H9 (cell line): ENCODE measurements around the gene IRF2BPL. TPM values are rescaled to one million over a fixed set of nuclear protein-coding genes. Genes with fewer than 3 reads are reported as not detected.

Experiments used
- DNase-seq: peaks from one replicate; pipeline ENCODE4 v3.0.0-alpha.2; 2017
- H2AFZ ChIP-seq: one replicate; pipeline ENCODE4 v1.6.1; 2013; ENCODE audit warnings: mild to moderate bottlenecking, low read length, control low read depth, moderate library complexity
- H2AK5ac ChIP-seq: 2 replicates; pipeline ENCODE4 v1.6.1; 2013; ENCODE audit warnings: low read length, control low read depth, mixed read lengths; ENCODE audit not compliant: insufficient read length
- H2BK120ac ChIP-seq: one replicate; pipeline ENCODE4 v1.6.1; 2013; ENCODE audit warnings: low read depth, mild to moderate bottlenecking, low read length, control low read depth, inconsistent platforms; ENCODE audit not compliant: poor library complexity, severe bottlenecking
- H2BK12ac ChIP-seq: 2 replicates; pipeline ENCODE4 v1.6.1; 2013; ENCODE audit warnings: low read length, control low read depth, mixed read lengths, low read depth; ENCODE audit not compliant: insufficient read length
- H2BK15ac ChIP-seq: 2 replicates; pipeline ENCODE4 v1.6.1; 2013; ENCODE audit warnings: low read depth, low read length, control low read depth
- H2BK20ac ChIP-seq: one replicate; pipeline ENCODE4 v1.6.1; 2013; ENCODE audit warnings: low read depth, mild to moderate bottlenecking, low read length, control low read depth, inconsistent platforms; ENCODE audit not compliant: poor library complexity, severe bottlenecking
- H2BK5ac ChIP-seq: 2 replicates; pipeline ENCODE4 v1.6.1; 2013; ENCODE audit warnings: low read length, control low read depth, mixed read lengths; ENCODE audit not compliant: insufficient read length
- H3K14ac ChIP-seq: 2 replicates; pipeline ENCODE4 v1.6.1; 2013; ENCODE audit warnings: low read length, control low read depth; ENCODE audit not compliant: insufficient read depth
- H3K18ac ChIP-seq: 2 replicates; pipeline ENCODE4 v1.6.1; 2013; ENCODE audit warnings: low read depth, mild to moderate bottlenecking, mixed read lengths, low read length, control low read depth; ENCODE audit not compliant: insufficient read length
- H3K23ac ChIP-seq: 2 replicates; pipeline ENCODE4 v1.6.1; 2013; ENCODE audit warnings: low read length, control low read depth, mixed read lengths, low read depth; ENCODE audit not compliant: insufficient read length
- H3K23me2 ChIP-seq: 2 replicates; pipeline ENCODE4 v1.6.1; 2013; ENCODE audit warnings: low read depth, mild to moderate bottlenecking, mixed read lengths, low read length, control low read depth; ENCODE audit not compliant: insufficient read length, poor library complexity, severe bottlenecking
- H3K27ac ChIP-seq: 2 replicates; pipeline ENCODE4 v1.5.1; 2013; ENCODE audit warnings: low read length, control low read depth, mixed read lengths, low read depth; ENCODE audit not compliant: insufficient read length
- H3K27me3 ChIP-seq: 2 replicates; pipeline ENCODE4 v1.6.1; 2013; ENCODE audit warnings: low read length, control low read depth, inconsistent platforms; ENCODE audit not compliant: insufficient read depth
- H3K4ac ChIP-seq: 2 replicates; pipeline ENCODE4 v1.6.1; 2013; ENCODE audit warnings: low read depth, mild to moderate bottlenecking, control low read depth, inconsistent platforms, low read length, moderate library complexity
- H3K4me1 ChIP-seq: 2 replicates; pipeline ENCODE4 v1.6.1; 2013; ENCODE audit warnings: low read length, control low read depth, inconsistent platforms; ENCODE audit not compliant: insufficient read depth
- H3K4me2 ChIP-seq: 2 replicates; pipeline ENCODE4 v1.6.1; 2013; ENCODE audit warnings: low read length, control low read depth, mixed read lengths; ENCODE audit not compliant: insufficient read length, insufficient read depth
- H3K56ac ChIP-seq: 2 replicates; pipeline ENCODE4 v1.6.1; 2013; ENCODE audit warnings: low read depth, mild to moderate bottlenecking, mixed read lengths, low read length, control low read depth; ENCODE audit not compliant: insufficient read length
- H3K79me1 ChIP-seq: 2 replicates; pipeline ENCODE4 v1.6.1; 2013; ENCODE audit warnings: low read depth, mild to moderate bottlenecking, moderate library complexity, low read length, control low read depth, inconsistent platforms; ENCODE audit not compliant: insufficient read depth, poor library complexity, severe bottlenecking
- H3K79me2 ChIP-seq: 2 replicates; pipeline ENCODE4 v1.6.1; 2013; ENCODE audit warnings: low read length, control low read depth, inconsistent platforms; ENCODE audit not compliant: insufficient read depth
- H3K9ac ChIP-seq: 2 replicates; pipeline ENCODE4 v1.6.1; 2013; ENCODE audit warnings: low read length, control low read depth, mixed read lengths; ENCODE audit not compliant: insufficient read length; ENCODE audit errors: extremely low read depth
- H3K9me3 ChIP-seq: one replicate; pipeline ENCODE4 v1.6.1; 2013; ENCODE audit warnings: low read depth, low read length, inconsistent platforms; ENCODE audit not compliant: control insufficient read depth
- H3T11ph ChIP-seq: one replicate; pipeline ENCODE4 v1.6.1; 2013; ENCODE audit warnings: mild to moderate bottlenecking, low read length, control low read depth, inconsistent platforms
- H4K20me1 ChIP-seq: one replicate; pipeline ENCODE4 v1.6.1; 2013; ENCODE audit not compliant: control insufficient read depth, insufficient read length, insufficient read depth
- H4K5ac ChIP-seq: 2 replicates; pipeline ENCODE4 v1.6.1; 2013; ENCODE audit warnings: low read depth, mild to moderate bottlenecking, mixed read lengths, low read length, control low read depth; ENCODE audit not compliant: insufficient read length
- H4K8ac ChIP-seq: replicated peaks from 2 replicates; pipeline ENCODE4 v1.6.1; 2013; ENCODE audit warnings: low read length, control low read depth, mixed read lengths, low read depth; ENCODE audit not compliant: insufficient read length
- H4K91ac ChIP-seq: 2 replicates; pipeline ENCODE4 v1.6.1; 2013; ENCODE audit warnings: low read depth, mild to moderate bottlenecking, moderate library complexity, mixed read lengths, low read length, control low read depth; ENCODE audit not compliant: insufficient read length
- H3K27ac Mint-ChIP-seq, 3 experiments: 2 replicates in 2 of 3; 3 replicates in 1 of 3; pipeline ENCODE4 v1.8.0; 2020 to 2021; ENCODE audit warnings: mixed read lengths in 3 of 3, mild to moderate bottlenecking in 1 of 3, moderate library complexity in 1 of 3
- H3K27me3 Mint-ChIP-seq: 2 replicates; pipeline ENCODE4 v1.8.0; 2021; ENCODE audit warnings: low read depth, mild to moderate bottlenecking, moderate library complexity, mixed read lengths
- H3K36me3 Mint-ChIP-seq, 3 experiments: 2 replicates in 2 of 3; 3 replicates in 1 of 3; pipeline ENCODE4 v1.8.0; 2020 to 2021; ENCODE audit warnings: low read depth in 3 of 3, mixed read lengths in 3 of 3; ENCODE audit not compliant: insufficient read depth in 1 of 3
- H3K4me1 Mint-ChIP-seq, 2 experiments: 2 replicates each; pipeline ENCODE4 v1.8.0; 2020; ENCODE audit warnings: mixed read lengths in 2 of 2
- H3K4me3 Mint-ChIP-seq, 2 experiments: 2 replicates in 1 of 2; 3 replicates in 1 of 2; pipeline ENCODE4 v1.8.0; 2020 to 2021; ENCODE audit warnings: mild to moderate bottlenecking in 2 of 2, mixed read lengths in 2 of 2, moderate library complexity in 1 of 2
- H3K9me3 Mint-ChIP-seq, 2 experiments: 2 replicates in 1 of 2; 3 replicates in 1 of 2; pipeline ENCODE4 v1.8.0; 2020; ENCODE audit warnings: mild to moderate bottlenecking in 2 of 2, mixed read lengths in 2 of 2, moderate library complexity in 1 of 2
- CTCF ChIP-seq: fragments of 200-600 bp; sonication (generic); conservative IDR thresholded peaks from 3 replicates; pipeline ENCODE4 v1.8.0; 2021; ENCODE audit warnings: antibody characterized with exemption, mild to moderate bottlenecking
- WGBS: extraction: QIAGEN DNeasy Blood & Tissue Kit; methylation state at CpG from one replicate; pipeline ENCODE4 v1.1.7; 2013; ENCODE audit warnings: missing lambda C conversion rate, low lambda C conversion rate, mixed read lengths; ENCODE audit not compliant: insufficient read length; ENCODE audit errors: extremely low coverage; 5-methylcytosine and 5-hydroxymethylcytosine counted together
- total RNA-seq: library from RNA; stranded (reverse); gene quantifications from 2 replicates; pipeline ENCODE4 v1.2.1, GENCODE V29; 2021

Gene IRF2BPL
- total RNA-seq, 1 experiment from 2014 or later = 59.0 TPM

DNA sequence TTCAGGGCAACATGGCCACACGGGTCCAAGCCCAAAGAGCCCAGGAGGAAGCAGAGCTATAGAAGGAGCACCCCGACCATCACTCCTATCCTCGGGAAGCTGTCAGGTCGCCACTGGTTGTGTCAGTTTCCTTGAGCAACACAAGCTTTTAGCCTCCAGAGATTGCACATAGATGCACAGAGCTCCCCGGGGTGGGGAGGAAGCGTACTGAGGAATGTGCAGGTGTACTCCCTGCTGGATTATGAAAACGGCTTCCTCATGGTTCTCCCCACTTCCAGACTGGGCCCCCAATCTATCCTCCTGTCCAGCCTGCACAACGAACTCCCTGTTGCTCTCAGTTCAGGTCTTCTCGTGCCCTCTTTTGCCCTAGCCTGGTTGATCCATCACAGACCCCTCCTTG lies 30.3 kb upstream of the IRF2BPL start:
- H2BK20ac ChIP-seq = no peak overlapping the region
- H3K23ac ChIP-seq = no peak overlapping the region
- no peak overlapping the region for H2AK5ac ChIP-seq
- H3K4me2 ChIP-seq = no peak overlapping the region
- H2BK5ac ChIP-seq = no peak overlapping the region
- no peak overlapping the region for H3K4me3 Mint-ChIP-seq
- no peak for DNase-seq
- H3K4me1 ChIP-seq = peaks cover 5% of the 10 kb centered on the region; the same call in 1 of the 2 replicates
- H3K23me2 ChIP-seq = no peaks in the 10 kb centered on the region
- peaks cover 10% of the 10 kb centered on the region for H3K27me3 Mint-ChIP-seq
- no peak overlapping the region for H4K8ac ChIP-seq
- no peak overlapping the region for H3K9ac ChIP-seq
- no peak overlapping the region for H3K18ac ChIP-seq
- H3K9me3 ChIP-seq = no peaks in the 10 kb centered on the region
- no peaks in the 10 kb centered on the region for H3K36me3 Mint-ChIP-seq
- no peak overlapping the region for H3K27ac ChIP-seq
- no peak overlapping the region for H3T11ph ChIP-seq
- no peak overlapping the region for H2BK15ac ChIP-seq
- H4K20me1 ChIP-seq = no peaks in the 10 kb centered on the region
- H4K5ac ChIP-seq = no peak overlapping the region
- H3K9me3 Mint-ChIP-seq = peaks cover 0 to 5% of the 10 kb centered on the region in 2 experiments
- no peak overlapping the region for H3K4ac ChIP-seq
- H2BK12ac ChIP-seq = no peak overlapping the region
- H3K27me3 ChIP-seq = no peaks in the 10 kb centered on the region
- H3K79me1 ChIP-seq = no peaks in the 10 kb centered on the region
- no peak overlapping the region for H4K91ac ChIP-seq
- H3K4me1 Mint-ChIP-seq = peaks cover 17 to 22% of the 10 kb centered on the region in 2 experiments
- no peak overlapping the region for H3K56ac ChIP-seq
- no peak overlapping the region for H3K27ac Mint-ChIP-seq
- no peak overlapping the region for H2AFZ ChIP-seq
- no peak overlapping the region for H2BK120ac ChIP-seq
- no peaks in the 10 kb centered on the region for H3K79me2 ChIP-seq
- TF ChIP-seq CTCF = no peak
- no peak overlapping the region for H3K14ac ChIP-seq
- WGBS = no CpG with 5 or more reads among the region's 9 CpGs
